OCI-LY7 (cell line): ENCODE results near the gene ZNF75A. TPM values are rescaled to one million over a fixed set of nuclear protein-coding genes. Genes with fewer than 3 reads are reported as not detected.

Experiments used
- BruUV-seq: library from RNA; stranded (reverse); fragments of 400-500 nt; replicated peaks from 2 replicates; lab custom pipeline; 2021; lab: Mats Ljungman, UMichigan
- CTCF ChIA-PET: fragments of 300-600 bp; sonication (Branson Sonifier 250); formaldehyde crosslinking; loops from one replicate; lab custom pipeline; 2022; ENCODE audit warnings: antibody characterized with exemption; ENCODE audit not compliant: unreplicated experiment; lab: Charles Lee
- POLR2A ChIA-PET: fragments of 300-600 bp; sonication (Branson Sonifier 250); formaldehyde crosslinking; loops from one replicate; lab custom pipeline; 2022; ENCODE audit warnings: antibody characterized with exemption; lab: Charles Lee
- DNase-seq: peaks from one replicate; pipeline ENCODE4 v3.0.0-alpha.2; 2015; ENCODE audit warnings: low spot score
- H2AFZ ChIP-seq: fragments of 200-600 bp; sonication (generic), shearing (Covaris generic); 2 replicates; pipeline ENCODE4 v1.6.1; 2014; ENCODE audit warnings: mild to moderate bottlenecking, antibody characterized with exemption, low read length, moderate library complexity
- H3K27ac ChIP-seq: fragments of 200-600 bp; sonication (generic); 2 replicates; pipeline ENCODE4 v1.5.1; 2014; ENCODE audit warnings: mixed run types, low read depth, mild to moderate bottlenecking, moderate library complexity, low read length, inconsistent platforms; ENCODE audit not compliant: poor library complexity, severe bottlenecking
- H3K36me3 ChIP-seq: fragments of 200-600 bp; sonication (generic); 2 replicates; pipeline ENCODE4 v1.6.1; 2014; ENCODE audit warnings: mild to moderate bottlenecking, antibody characterized with exemption, low read length, moderate library complexity, mixed read lengths; ENCODE audit not compliant: insufficient read depth
- H3K4me1 ChIP-seq: fragments of 200-600 bp; sonication (generic); 2 replicates; pipeline ENCODE4 v1.5.1; 2014; ENCODE audit warnings: mild to moderate bottlenecking, low read length; ENCODE audit not compliant: insufficient read depth, poor library complexity, severe bottlenecking
- H3K4me2 ChIP-seq: fragments of 200-600 bp; sonication (generic); 2 replicates; pipeline ENCODE4 v1.6.1; 2014; ENCODE audit warnings: mild to moderate bottlenecking, low read length
- H3K4me3 ChIP-seq: fragments of 200-600 bp; sonication (generic); 2 replicates; pipeline ENCODE4 v1.5.1; 2014; ENCODE audit warnings: mild to moderate bottlenecking, low read depth, low read length; ENCODE audit not compliant: poor library complexity, severe bottlenecking
- H3K79me2 ChIP-seq: fragments of 200-600 bp; sonication (generic); 2 replicates; pipeline ENCODE4 v1.6.1; 2016; ENCODE audit warnings: low read depth, mild to moderate bottlenecking, low read length, moderate library complexity, mixed read lengths; ENCODE audit not compliant: insufficient read depth
- H3K9me2 ChIP-seq: fragments of 200-600 bp; sonication (generic); 2 replicates; pipeline ENCODE4 v1.6.1; 2016; ENCODE audit warnings: mild to moderate bottlenecking, low read length, mixed read lengths; ENCODE audit not compliant: insufficient read depth
- H3K9me3 ChIP-seq: fragments of 200-600 bp; sonication (generic); 2 replicates; pipeline ENCODE4 v1.6.1; 2014; ENCODE audit warnings: mild to moderate bottlenecking, mixed run types, low read length, mixed read lengths
- H4K20me1 ChIP-seq: fragments of 200-600 bp; sonication (generic); 2 replicates; pipeline ENCODE4 v1.6.1; 2014; ENCODE audit warnings: mild to moderate bottlenecking, antibody characterized with exemption, low read length, moderate library complexity, mixed read lengths; ENCODE audit not compliant: insufficient read depth
- CTCF ChIP-seq: fragments of 200-600 bp; sonication (generic); conservative IDR thresholded peaks from 2 replicates; pipeline ENCODE4 v1.5.1; 2014; ENCODE audit warnings: mild to moderate bottlenecking, antibody characterized with exemption, low read length, moderate library complexity, mixed read lengths
- EZH2phosphoT487 ChIP-seq: fragments of 200-600 bp; sonication (generic); IDR thresholded peaks from 2 replicates; pipeline ENCODE4 v1.6.1; 2018; ENCODE audit warnings: low read depth, borderline replicate concordance, mild to moderate bottlenecking, mixed run types, antibody characterized with exemption, low read length, moderate library complexity, mixed read lengths
- intact Hi-C: fragments of 100-400 bp; cut with micrococcal nuclease; formaldehyde crosslinking; loops from one replicate; pipeline ENCODE4 v1.10.0; 2022; ENCODE audit not compliant: unreplicated experiment
- total RNA-seq, 2 experiments: library from RNA; depleted of rRNA in 1 of 2; stranded (reverse); fragments of >200 nt in 1 of 2; shearing (Covaris generic) in 1 of 2; gene quantifications; 2 replicates each; pipeline ENCODE4 v1.2.3, GENCODE V29; 2014 to 2022

The ZNF75A gene
- total RNA-seq, 2 experiments from 2014 or later: 2.6 to 23.0 TPM

- Histone ChIP-seq H2AFZ (peak overlapping the region; percentile 85), H3K4me3 (peak overlapping the region; percentile 99), H3K36me3 (peaks cover 24% of the 10 kb centered on the region), H4K20me1 (0 out of 2 replicates have a peak, but pooled peaks cover 8% of the 10 kb centered on the region), H3K9me3 (no peaks in the 10 kb centered on the region), H3K4me1 (peaks cover 29% of the 10 kb centered on the region), H3K79me2 (peaks cover 39% of the 10 kb centered on the region), H3K27ac (peak overlapping the region; percentile 86), H3K4me2 (peak overlapping the region; percentile 98), H3K9me2 (no peaks in the 10 kb centered on the region)
- intact Hi-C loops: loop anchor here (1.0 to 5.0 kb wide), 4 partner anchors 17 to 175 kb away; no protein-coding TSS in a partner anchor
- no peak for DNase-seq
- TF ChIP-seq EZH2phosphoT487: no peak
- TF ChIP-seq CTCF: 0 out of 2 replicates have a peak, but pooled peaks have one; percentile 21
- CTCF ChIA-PET: no interaction called here
- BruUV-seq: no TSS peak
- POLR2A ChIA-PET: interaction anchor here (0.6 to 2.0 kb wide), 3 partner anchors 38 to 206 kb away, joined by 3 to 5 read pairs (median 3); partner anchors contain the start of gene ZNF174
Observed at GRCh38 chr16:3282103-3282729, 23.1 kb upstream of the ZNF75A start.

- POLR2A ChIA-PET: interaction anchor here (0.6 to 2.0 kb wide), 3 partner anchors 38 to 206 kb away, joined by 3 to 5 read pairs (median 3); partner anchors contain the start of gene ZNF174
- BruUV-seq: TSS peak; percentile 76
- intact Hi-C loops: loop anchor here (1.0 to 5.0 kb wide), 6 partner anchors 18 to 174 kb away; partner anchors contain the start of gene ZNF200
Observed at GRCh38 chr16:3282730-3283542, 22.4 kb upstream of the ZNF75A start, which contains the start of gene ZNF263. Gene ZNF263, plus strand, starts transcription at chr16:3283491. Its CDS starts 328 bp downstream, at chr16:3283819.

More at GRCh38 chr16:3282730-3283542, 22.4 kb upstream of the ZNF75A start, which contains the start of gene ZNF263:
- Histone ChIP-seq H3K4me2 (peak within 1 kb of the TSS; percentile 98), H4K20me1 (0 out of 2 replicates have a peak, but pooled peaks cover 8% of the 10 kb centered on the region), H3K4me1 (peaks cover 29% of the 10 kb centered on the region), H2AFZ (peak within 1 kb of the TSS; percentile 85), H3K9me2 (no peaks in the 10 kb centered on the region), H3K79me2 (peaks cover 45% of the 10 kb centered on the region), H3K4me3 (peak within 1 kb of the TSS; percentile 99), H3K9me3 (no peaks in the 10 kb centered on the region), H3K27ac (peak within 1 kb of the TSS; percentile 86), H3K36me3 (peaks cover 30% of the 10 kb centered on the region)
- TF ChIP-seq CTCF (no peak), EZH2phosphoT487 (no peak)
- peak; percentile 97 for DNase-seq
- CTCF ChIA-PET: no interaction called here
